NCI-H82 treated with DMSO at 0.1 percent for 48 hours (cell line): Measurements from ENCODE around the gene DMXL1.

Source experiments
- DNase-seq: peaks from one replicate; lab custom pipeline; 2025; ENCODE audit not compliant: unreplicated experiment; lab: John Stamatoyannopoulos, UW

The DMXL1 gene, protein sequence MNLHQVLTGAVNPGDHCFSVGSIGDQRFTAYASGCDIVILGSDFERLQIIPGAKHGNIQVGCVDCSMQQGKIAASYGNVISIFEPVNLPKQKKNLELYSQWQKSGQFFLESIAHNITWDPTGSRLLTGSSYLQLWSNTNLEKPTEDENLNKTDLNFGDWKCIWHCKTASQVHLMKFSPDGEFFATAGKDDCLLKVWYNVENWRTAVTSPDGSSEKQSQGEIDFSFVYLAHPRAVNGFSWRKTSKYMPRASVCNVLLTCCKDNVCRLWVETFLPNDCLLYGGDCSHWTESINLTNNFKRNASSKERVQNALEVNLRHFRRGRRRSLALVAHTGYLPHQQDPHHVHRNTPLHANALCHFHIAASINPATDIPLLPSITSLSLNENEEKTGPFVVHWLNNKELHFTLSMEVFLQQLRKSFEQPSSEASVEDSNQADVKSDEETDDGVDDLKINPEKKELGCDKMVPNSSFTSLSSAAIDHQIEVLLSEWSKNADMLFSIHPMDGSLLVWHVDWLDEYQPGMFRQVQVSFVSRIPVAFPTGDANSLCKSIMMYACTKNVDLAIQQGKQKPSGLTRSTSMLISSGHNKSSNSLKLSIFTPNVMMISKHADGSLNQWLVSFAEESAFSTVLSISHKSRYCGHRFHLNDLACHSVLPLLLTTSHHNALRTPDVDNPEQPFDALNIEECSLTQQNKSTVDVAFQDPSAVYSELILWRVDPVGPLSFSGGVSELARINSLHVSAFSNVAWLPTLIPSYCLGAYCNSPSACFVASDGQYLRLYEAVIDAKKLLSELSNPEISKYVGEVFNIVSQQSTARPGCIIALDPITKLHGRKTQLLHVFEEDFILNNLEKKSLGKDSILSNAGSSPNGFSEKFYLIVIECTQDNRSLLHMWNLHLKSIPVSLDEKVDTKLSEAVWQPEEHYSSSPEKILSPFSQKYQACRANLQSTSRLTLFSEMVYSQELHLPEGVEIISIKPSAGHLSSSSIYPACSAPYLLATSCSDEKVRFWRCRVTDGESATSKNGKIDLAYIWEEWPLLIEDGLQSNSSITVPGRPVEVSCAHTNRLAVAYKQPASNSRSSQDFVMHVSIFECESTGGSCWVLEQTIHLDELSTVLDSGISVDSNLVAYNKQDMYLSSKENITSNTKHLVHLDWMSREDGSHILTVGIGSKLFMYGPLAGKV (N-terminal part only)

DNA sequence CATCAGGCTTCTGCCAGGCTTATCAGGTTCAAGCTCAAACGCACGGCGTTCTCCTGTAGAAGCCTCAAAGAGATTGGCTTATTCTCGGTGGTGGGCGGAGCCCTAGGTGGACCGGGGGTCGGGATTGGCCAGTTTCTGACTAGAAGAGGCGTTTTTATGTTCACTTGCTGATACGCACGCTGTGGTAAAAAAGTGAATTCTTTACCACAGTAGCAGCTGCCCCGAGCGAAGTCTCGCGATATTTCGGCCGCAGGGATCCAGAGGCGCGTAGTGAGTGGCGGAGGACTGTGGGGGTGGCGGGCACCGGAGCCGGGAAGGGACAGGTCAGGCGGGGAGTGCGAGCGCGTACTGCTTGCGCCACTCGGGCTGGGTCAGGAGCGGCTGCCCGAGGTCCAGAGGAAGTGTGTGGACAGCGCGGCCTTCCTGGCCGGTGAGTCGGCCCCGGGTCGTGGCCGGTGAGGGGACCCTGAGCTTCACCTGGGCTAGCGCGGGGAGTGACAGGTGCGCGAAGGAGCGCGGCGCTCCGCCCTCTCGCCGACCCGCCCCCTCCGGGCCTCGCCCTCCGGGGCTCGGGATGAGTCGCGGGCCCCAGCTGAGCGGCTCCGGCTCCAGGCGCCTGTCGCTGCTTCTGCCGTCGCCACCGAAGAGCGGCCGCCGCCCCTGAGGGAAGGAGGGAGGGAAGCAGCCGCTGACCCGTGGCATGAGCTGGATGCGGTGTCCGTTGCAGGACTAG, at the start of gene DMXL1:
TSS of gene DMXL1 (plus strand) at position 260 of the 733 bp plus-strand sequence. CDS start 483 bp downstream, outside the sequence.
- peak; percentile 89 for DNase-seq

DNA sequence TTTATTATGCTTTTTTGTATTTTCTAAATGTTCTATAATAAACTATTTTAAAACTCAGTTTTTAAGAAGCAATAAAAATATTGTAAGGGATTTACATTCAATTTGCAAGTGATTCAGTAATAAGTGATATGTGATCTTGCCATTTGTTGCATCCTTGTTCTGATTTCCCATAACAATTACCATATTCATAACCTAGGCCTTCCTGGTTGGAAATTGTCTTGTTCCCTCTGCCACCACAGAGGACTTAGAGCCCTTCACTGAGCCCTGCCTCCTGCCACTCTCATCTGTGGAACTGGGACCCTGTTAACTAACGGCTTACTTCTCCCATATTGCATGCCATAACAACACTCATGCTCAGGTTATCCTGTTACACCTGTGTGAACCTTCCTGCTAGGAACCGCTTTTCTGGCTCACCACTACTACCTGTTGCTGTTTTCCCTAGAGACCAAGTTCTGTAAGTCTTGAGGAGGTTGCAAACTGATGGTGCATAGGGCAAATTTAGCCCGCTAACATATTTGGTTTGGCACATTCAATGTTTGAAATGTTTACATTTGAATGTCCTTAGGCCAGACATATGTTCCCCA, 49.6 kb upstream of the DMXL1 start:
- DNase-seq, result no peak

- DNase-seq, result no peak
Observed at GRCh38 chr5:119022017-119022745, 48.7 kb upstream of the DMXL1 start.

- no peak for DNase-seq
Observed at GRCh38 chr5:119022773-119023172, 48.1 kb upstream of the DMXL1 start.

DNA sequence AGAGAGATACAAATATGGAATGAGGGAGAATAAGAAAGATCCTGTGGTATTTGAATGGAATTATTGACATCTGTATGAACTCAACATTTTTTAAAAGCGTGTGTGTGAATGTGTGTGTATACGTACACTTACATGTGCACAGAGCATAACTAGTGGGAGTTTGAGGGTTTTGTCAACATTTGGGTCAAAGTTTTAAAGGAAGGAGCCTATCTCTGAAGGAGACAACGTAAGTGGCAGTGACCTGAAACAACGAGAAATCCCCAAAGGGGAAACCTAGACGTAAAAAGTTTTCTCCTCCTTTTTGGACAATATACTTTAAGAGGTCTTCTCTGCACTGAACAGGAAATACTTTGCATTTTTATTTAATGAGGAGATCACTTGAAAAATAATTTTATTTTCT, 42.3 kb upstream of the DMXL1 start:
- DNase-seq, result no peak

GRCh38 chr5:119031011-119031886, 39.6 kb upstream of the DMXL1 start:
- DNase-seq, result no peak

DNA sequence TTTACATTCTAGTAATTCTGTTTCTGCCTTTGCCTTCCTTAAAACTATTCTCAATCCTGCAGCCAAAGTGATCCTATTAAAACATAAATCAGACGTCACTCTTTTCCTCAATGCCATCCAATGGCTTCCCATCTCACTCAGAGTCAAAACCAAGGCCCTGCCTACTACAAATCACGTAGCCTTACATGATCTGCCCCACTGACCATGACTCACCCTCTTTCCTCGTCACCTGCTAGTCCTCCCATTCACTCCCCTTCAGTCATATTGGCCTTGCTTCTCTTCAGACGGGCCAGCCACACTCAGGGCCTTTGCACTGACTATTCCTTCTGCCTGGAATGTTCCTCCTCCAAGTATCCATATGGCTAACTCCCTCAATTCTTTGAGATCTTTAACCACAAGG, 39.0 kb upstream of the DMXL1 start:
- DNase-seq, result no peak

- no peak for DNase-seq
Observed at GRCh38 chr5:119032656-119033055, 38.2 kb upstream of the DMXL1 start.

DNA sequence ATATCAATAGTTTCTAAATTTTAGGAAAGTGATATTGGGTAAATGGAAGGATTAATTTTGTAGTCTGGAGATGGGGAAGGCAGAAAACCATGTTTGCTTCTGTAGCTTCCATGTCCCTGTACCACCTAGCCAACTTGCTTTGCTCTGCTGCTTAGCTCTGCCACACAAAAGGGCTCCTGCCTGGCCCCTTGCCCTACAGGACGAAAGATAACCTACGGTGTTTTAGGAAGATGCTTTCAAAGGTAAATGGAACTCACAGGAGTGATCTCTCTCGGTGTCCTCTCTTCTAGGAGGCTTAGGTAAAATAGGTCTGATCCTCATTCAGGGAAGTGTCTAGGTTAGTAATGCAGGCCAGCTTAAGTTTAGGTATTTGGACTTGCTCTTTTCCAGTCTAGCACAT, 37.8 kb upstream of the DMXL1 start:
- no peak for DNase-seq

- DNase-seq, result no peak
Observed at GRCh38 chr5:119036101-119036762, 34.7 kb upstream of the DMXL1 start.

GRCh38 chr5:119037496-119038215, 33.2 kb upstream of the DMXL1 start:
- DNase-seq, result no peak

- no peak for DNase-seq
Observed at GRCh38 chr5:119048246-119048645, 22.6 kb upstream of the DMXL1 start.

DNA sequence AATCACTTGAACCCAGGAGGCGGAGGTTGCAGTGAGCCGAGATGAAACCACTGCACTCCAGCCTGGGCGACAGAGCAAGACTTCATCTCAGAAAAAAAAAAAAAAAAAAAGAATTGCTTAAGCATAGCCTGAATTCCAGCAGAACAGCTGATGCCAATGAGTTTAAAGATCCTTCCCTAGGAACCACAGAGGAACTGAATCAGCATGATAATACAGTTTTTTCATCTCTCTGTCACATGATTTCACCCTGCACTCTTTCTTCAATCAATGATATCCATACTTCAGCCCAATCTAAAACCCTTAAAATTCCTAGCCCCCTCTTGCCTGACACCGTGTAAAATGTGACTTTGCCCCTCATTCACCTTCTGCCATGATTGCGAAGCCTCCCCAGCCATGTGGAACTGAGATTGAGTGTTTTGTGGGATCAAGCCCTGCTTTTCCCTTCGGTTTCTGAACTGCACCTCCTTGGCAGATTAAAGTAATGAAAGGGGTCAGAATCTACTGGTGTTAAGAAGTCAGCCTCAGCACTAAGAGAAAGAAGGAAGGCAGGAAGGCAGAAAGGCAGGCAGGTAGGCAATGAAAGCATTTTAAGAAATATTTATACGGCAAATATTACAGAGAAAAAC, 20.9 kb upstream of the DMXL1 start:
- no peak for DNase-seq

DNA sequence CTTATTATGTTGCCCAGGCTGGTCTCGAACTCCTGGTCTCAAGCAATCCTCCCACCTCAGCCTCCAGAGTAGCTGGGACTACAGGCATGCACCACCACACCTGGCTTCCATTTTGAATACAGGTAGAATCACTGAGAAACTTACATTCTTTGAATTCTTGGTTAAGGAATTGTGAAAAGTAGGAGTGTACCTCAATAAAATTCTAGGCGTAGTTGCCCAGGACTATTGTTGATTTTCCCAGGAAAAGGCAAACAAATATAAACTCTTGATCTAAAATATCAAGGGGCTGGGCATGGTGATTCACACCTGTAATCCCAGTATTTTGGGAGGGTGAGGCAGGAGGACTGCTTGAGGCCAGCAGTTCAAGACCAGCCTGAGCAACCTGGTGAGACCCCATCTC, 16.8 kb upstream of the DMXL1 start:
- DNase-seq, result no peak

DNA sequence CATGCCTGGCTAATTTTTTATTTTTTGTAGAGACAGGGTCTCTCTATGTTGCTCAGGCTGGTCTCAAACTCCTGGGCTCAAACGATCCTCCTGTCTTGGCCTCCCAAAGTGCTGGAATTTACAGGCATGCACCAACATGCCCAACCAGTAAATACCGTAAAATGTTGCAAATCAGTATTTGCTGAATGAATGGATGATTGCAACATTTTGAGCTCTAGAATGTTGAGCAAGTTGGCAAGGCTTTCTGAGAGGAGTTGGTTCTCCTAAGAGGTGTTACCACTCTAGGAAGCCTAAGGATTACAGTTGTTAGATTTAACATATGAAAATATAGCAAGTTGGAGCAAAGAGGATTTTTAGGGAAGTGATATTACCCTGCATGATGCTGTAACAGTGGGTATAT, 15.6 kb upstream of the DMXL1 start:
- no peak for DNase-seq

DNA sequence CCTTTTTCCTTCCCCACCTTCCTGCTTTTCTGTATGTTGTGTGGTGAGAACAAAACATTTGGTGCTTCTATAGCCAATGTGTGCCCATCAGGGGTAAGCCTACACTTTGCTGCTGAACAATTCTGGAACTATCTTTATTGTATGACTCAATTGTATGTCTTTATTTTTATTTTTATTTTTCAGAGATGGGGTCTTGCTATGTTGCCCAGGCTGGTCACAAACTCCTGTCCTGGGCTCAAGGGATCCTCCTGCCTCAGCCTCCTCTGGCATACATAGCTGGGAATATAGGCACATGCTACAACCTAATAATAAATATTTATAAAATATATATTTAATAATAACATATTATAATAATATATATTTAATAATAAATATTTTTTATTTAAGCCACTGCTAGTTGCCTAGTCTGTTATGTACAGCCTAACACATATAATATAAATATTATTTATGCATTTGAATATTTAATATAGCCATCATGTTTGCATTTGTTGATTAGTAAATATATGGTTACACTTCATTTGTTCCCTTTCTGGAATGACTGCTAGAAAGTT, 11.8 kb upstream of the DMXL1 start:
- DNase-seq, result no peak

GRCh38 chr5:119059740-119060255, 11.1 kb upstream of the DMXL1 start:
- no peak for DNase-seq
